ENCODE measurements around the gene PGM1. TPM values are rescaled to one million over a fixed set of nuclear protein-coding genes. Genes with fewer than 3 reads are reported as not detected.
"Not testable (repeated sequence)": the region's sequence is repeated elsewhere in the genome, so short reads cannot be mapped to it uniquely, and the experiment has no call there.

Gene PGM1
- 15.9 and 19.8 TPM in 2 replicates for total RNA-seq (2014; rRNA removed; shearing (Covaris generic); ENCODE audit: low replicate concordance)

DNA sequence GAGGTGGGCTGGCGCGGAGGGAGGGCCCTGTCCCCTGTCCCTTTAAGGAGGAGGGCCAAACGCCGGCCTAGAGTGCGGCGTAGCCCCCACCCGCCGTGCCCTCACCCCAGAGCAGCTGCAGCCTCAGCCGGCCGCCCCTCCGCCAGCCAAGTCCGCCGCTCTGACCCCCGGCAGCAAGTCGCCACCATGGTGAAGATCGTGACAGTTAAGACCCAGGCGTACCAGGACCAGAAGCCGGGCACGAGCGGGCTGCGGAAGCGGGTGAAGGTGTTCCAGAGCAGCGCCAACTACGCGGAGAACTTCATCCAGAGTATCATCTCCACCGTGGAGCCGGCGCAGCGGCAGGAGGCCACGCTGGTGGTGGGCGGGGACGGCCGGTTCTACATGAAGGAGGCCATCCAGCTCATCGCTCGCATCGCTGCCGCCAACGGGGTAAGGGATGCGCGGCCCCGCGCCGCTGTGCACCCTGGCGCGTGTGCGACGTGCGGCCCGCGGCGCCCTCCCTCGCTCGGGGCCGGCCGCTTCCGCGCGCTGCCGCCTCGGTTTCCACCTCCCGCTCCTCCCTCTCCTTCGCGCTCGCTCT is at the start of gene PGM1:
TSS of gene PGM1 (plus strand) at position 109 of the 583 bp plus-strand sequence. CDS start at position 187, 78 bp downstream.
- H3K27me3 ChIP-seq: no peaks in the 10 kb centered on the region

GRCh38 chr1:63545780-63546179 is 47.4 kb upstream of the PGM1 start:
- H3K9me3 ChIP-seq: no peaks in the 10 kb centered on the region
- no peaks in the 10 kb centered on the region for H3K27me3 ChIP-seq
- H3K36me3 ChIP-seq: no peaks in the 10 kb centered on the region
- DNase-seq: no peak
- H3K4me3 ChIP-seq: no peak overlapping the region

More for the DNA sequence above, at the start of gene PGM1:
- peak; percentile 80 for DNase-seq
- Histone ChIP-seq H3K9me3 (no peaks in the 10 kb centered on the region), H3K36me3 (no peaks in the 10 kb centered on the region), H3K4me3 (peak within 1 kb of the TSS; percentile 82)

DNA sequence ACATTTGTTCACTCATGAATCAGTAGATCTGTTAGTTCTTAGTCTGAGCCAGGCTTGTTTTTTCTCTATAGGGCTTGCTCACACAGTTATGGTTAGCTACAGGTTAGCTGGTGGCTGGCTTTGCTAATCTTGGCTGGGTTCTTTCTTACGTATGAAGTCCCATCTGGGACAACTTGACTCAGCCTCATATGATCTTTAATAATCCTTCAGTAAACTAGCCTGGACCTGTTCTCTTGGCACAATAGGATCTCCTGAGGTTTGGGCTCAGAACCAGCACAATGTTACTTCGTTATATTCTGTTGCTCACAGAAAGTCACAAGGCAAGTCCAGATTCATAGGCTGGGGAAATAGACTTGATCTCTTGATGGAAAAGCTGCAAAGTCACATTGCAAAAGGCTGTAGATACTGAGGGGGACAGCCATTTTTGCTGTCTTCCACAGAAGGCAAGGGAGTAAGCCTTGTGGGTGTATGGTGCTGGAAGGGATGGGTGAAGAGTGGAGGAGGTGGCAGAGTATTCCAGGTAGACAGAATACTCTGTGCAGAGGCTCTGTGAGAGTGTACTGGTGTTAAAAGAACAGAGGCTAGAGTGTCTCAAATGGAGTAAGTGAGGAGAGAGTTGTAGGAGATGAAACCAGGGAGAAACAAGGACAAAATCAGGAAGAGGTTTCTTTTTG is 45.5 kb upstream of the PGM1 start:
- no peak overlapping the region for H3K4me3 ChIP-seq
- H3K9me3 ChIP-seq: no peaks in the 10 kb centered on the region
- no peaks in the 10 kb centered on the region for H3K27me3 ChIP-seq
- H3K36me3 ChIP-seq: no peaks in the 10 kb centered on the region
- peak; percentile 59 for DNase-seq

- Histone ChIP-seq H3K36me3 (no peaks in the 10 kb centered on the region), H3K4me3 (no peak overlapping the region), H3K27me3 (no peaks in the 10 kb centered on the region), H3K9me3 (no peaks in the 10 kb centered on the region)
- DNase-seq: no peak
Observed at GRCh38 chr1:63548303-63548702, 44.9 kb upstream of the PGM1 start.

GRCh38 chr1:63548877-63549276 is 44.3 kb upstream of the PGM1 start:
- H3K36me3 ChIP-seq: no peaks in the 10 kb centered on the region
- no peak for DNase-seq
- H3K27me3 ChIP-seq: no peaks in the 10 kb centered on the region
- no peaks in the 10 kb centered on the region for H3K9me3 ChIP-seq
- H3K4me3 ChIP-seq: no peak overlapping the region

DNA sequence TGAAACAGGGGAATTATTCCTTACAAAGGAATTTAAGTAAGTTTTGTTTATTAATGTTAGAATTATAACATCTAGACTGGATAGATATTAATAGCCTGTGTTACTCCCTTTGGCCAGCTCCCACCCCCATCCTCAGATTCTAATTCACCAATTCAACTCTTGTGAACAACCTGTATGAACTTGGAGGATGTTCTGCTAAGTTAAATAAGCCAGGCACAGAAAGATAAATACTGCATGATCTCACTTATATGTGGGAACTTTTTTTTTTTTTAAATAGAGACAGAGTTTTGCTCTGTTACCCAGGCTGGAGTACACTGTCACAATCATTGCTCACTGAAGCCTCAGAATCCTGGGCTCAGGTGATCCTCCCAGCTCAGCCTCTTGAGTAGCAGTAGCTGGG is 37.7 kb upstream of the PGM1 start:
- DNase-seq: no peak
- Histone ChIP-seq H3K36me3 (no peaks in the 10 kb centered on the region), H3K27me3 (no peaks in the 10 kb centered on the region), H3K4me3 (no peak overlapping the region), H3K9me3 (no peaks in the 10 kb centered on the region)

DNA sequence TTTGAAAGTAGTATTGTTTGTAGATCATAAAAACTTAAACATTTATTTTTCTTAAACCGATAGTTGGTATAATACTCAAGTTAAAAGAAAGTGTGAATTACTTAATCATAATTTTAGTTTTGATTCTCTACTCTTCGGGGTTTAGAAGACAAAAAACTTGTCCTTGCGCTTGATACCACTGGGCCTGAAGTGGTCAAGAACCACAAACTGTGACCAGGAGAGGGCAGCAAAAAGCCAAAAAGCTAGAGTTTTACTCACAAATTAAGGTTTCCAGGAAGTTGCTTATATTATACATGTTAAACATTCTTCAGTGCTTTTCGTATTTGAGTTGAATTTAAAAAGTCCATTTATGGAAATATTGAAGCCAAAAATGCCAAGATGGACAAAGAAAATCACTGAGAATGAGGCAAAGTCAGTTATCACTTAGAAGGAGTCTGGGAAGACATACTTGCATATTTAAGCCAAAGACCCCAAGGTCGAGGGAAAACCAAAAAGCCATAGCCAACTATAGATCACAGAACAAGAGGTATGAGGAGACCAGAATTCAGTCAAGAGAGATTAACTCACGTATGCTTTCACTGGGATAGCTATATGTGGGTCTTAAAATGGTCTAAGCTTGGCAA is 35.7 kb upstream of the PGM1 start:
- DNase-seq: peak; percentile 20
- Histone ChIP-seq H3K36me3 (no peaks in the 10 kb centered on the region), H3K4me3 (no peak overlapping the region), H3K9me3 (no peaks in the 10 kb centered on the region), H3K27me3 (no peaks in the 10 kb centered on the region)

DNA sequence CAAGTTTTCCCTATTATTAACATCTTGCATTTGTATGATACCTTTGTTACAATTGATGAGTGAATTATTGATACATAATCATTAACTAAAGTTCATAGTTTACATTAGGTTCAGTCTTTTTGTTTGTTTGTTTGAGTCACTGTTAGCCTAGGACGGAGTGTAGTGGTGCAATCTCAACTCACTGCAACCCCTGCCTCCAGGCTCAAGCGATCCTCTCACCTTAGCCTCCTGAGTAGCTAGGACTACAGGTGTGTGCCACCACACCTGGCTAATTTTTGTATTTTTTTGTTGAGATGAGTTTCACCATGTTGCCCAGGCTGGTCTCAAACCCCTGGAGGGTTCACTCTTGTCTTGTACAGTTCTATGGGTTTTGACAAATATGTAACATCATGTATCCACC is 33.9 kb upstream of the PGM1 start:
- Histone ChIP-seq H3K4me3 (no peak overlapping the region), H3K27me3 (no peaks in the 10 kb centered on the region), H3K9me3 (no peaks in the 10 kb centered on the region), H3K36me3 (no peaks in the 10 kb centered on the region)
- no peak for DNase-seq

- Histone ChIP-seq H3K36me3 (no peaks in the 10 kb centered on the region), H3K4me3 (no peak overlapping the region), H3K27me3 (no peaks in the 10 kb centered on the region), H3K9me3 (no peaks in the 10 kb centered on the region)
- DNase-seq: no peak
Observed at GRCh38 chr1:63563745-63564144, 29.5 kb upstream of the PGM1 start.

GRCh38 chr1:63569068-63569467 is 24.1 kb upstream of the PGM1 start:
- Histone ChIP-seq H3K9me3 (no peaks in the 10 kb centered on the region), H3K4me3 (no peak overlapping the region), H3K27me3 (no peaks in the 10 kb centered on the region), H3K36me3 (no peaks in the 10 kb centered on the region)
- DNase-seq: no peak

DNA sequence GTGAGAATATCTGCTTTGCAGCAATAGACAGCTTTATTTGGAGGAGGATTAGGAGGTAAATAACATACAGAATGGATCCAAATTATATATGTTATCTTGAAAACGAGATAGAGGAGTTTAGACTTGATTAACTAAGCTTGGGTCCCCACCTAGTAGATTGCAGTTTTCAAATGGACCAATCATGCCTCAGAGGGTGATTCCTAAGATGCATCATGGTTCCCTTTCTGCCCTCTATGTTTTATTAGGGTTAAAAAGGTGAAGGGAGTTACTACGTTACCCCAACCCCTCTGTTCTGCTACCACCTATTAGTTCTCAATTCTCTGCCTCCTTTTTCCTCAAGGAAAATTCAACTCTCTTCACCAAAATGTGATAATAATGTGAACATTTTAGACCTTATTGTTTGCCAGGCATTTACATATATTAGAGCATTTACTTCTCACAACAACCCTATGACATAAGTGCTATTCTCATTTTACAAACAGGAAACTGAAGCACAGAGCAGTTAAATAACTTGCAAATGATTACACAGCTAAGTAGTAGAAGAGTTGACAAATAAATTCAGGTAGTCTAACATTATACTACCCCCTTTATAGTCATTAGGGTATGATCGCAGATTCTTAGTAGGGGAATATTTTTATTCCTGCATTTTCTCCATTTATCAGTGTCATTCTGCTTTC is 23.4 kb upstream of the PGM1 start:
- Histone ChIP-seq H3K9me3 (no peaks in the 10 kb centered on the region), H3K27me3 (no peaks in the 10 kb centered on the region), H3K36me3 (no peaks in the 10 kb centered on the region), H3K4me3 (no peak overlapping the region)
- DNase-seq: no peak

DNA sequence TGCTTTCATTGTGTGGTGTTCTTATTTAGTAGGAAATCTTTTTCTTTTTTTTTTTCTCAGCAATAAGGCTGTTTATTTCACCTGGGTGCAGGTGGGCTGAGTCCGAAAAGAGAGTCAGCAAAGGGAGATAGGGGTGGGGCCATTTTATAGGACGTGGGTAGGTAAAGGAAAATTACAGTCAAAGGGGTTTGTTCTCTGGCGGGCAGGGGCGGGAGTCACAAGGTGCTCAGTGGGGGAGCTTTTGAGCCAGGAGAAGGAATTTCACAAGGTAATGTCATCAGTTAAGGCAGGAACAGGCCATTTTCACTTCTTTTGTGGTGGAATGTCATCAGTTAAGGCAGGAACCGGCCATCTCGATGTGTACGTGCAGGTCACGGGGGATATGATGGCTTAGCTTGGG is 20.5 kb upstream of the PGM1 start:
- DNase-seq, H3K27me3 ChIP-seq, H3K36me3 ChIP-seq, H3K9me3 ChIP-seq, H3K4me3 ChIP-seq: not testable (repeated sequence)

- not testable (repeated sequence) for H3K4me3 ChIP-seq, H3K36me3 ChIP-seq, H3K27me3 ChIP-seq, DNase-seq, H3K9me3 ChIP-seq
Observed at GRCh38 chr1:63574203-63574796, 18.9 kb upstream of the PGM1 start.

GRCh38 chr1:63575340-63575826 is 17.8 kb upstream of the PGM1 start:
- no peaks in the 10 kb centered on the region for H3K27me3 ChIP-seq
- no peaks in the 10 kb centered on the region for H3K36me3 ChIP-seq
- DNase-seq: no peak
- no peak overlapping the region for H3K4me3 ChIP-seq
- H3K9me3 ChIP-seq: no peaks in the 10 kb centered on the region

- H3K9me3 ChIP-seq, H3K4me3 ChIP-seq, DNase-seq, H3K27me3 ChIP-seq, H3K36me3 ChIP-seq: not testable (repeated sequence)
Observed at GRCh38 chr1:63586326-63586725, 6.9 kb upstream of the PGM1 start.

DNA sequence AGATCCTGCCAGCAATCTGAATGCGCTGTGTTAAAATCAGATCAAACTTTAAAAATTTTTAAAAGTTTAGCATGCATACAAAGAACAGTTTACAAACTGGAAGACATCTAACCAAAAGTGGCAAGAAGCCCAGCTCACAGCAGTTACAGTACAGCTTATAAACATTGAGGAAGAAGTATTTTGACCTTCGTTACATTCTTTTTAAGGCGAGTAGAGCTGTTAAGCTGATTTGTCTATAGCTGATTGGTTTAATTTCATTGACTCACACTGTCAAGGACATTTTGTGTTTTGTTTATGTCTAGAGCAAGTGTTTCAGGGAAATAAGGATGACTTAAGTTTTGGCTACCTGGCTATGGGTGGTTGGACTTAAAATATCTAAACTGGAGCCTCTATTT is 3.0 kb upstream of the PGM1 start:
- Histone ChIP-seq H3K27me3 (no peaks in the 10 kb centered on the region), H3K4me3 (no peak overlapping the region), H3K9me3 (no peaks in the 10 kb centered on the region), H3K36me3 (no peaks in the 10 kb centered on the region)
- DNase-seq: peak; percentile 63

All from MG63 (cell line).